ENCODE data around the gene PRPF19. TPM values are rescaled to one million over a fixed set of nuclear protein-coding genes. Genes with fewer than 3 reads are reported as not detected.

Gene PRPF19
- polyA plus RNA-seq, 2 of the 4 experiments (the other 2 are of a cell fraction): 41.1 to 177 TPM

DNA sequence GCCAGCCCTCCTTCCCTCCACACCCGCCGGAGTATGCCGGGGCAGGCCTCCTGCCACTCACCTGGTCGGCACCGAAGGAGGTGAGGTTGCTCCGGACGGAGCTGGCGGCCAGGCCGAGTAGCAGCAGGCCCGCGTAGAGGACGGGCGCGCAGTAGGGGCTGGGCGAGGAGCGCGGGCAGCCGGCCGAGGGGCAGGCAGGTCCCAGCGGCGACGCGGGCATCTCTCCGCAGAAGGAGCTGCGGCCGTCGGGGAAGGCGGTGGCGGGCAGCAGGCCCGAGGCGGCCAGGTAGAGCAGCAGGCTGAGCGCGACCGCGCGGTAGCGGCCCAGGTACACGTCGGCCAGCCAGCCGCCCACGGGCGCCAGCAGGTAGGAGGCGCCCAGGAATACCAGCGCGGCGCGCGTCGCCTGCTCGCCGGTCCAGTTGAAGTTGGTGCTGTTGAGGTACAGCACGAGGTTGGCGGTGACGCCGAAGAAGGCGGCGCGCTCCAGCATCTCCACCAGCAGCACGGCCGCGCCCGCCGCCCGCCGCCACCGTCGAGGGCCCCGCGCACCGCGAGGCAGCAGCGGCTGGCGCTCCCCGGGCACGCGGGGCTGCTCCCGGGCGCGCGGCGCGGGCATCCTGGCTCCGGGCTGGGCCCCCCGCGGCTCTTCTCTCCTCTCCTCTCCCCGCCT is 44.7 kb upstream of the PRPF19 start:
- CTCF ChIA-PET: interaction anchor here (0.8 to 1.4 kb wide), 2 partner anchors 15 to 233 kb away, joined by 3 to 4 read pairs; no protein-coding TSS in a partner anchor

DNA sequence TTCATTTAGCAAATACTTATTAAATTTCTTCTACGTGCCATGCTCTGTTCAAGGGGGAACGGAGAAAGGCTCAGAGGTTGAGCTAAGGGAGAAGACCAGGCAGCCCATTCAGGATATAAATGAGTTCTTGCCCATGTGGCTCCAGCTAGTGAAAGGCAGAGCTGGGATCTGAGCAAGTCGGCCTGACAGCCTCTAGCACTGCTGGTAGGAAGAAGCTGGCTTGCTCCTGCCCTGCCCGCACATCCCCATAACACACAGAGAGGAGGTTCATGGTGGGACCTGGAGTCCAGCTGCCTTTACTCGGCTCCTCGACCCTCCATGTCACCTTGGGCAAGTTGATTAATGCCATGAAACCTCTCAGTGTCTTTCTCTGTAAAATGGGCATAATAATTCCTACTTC is 43.6 kb upstream of the PRPF19 start:
- WGBS (ENCODE audit: missing lambda C conversion rate): 54% methylated on average over 6 of the region's 6 CpGs
- FAIRE-seq (no peak), ATAC-seq (peak in 1 of 2 experiments; percentile 34; a peak in 2 of 6 replicates), DNase-seq (ENCODE audit: low read depth in 1 of 2, low spot score in 1 of 2) (no peak)
- ChIA-PET CTCF (interaction anchor here (0.8 to 1.4 kb wide), 3 partner anchors 16 to 235 kb away, joined by 3 to 6 read pairs (median 4); no protein-coding TSS in a partner anchor), POLR2A (no interaction called here)
- Histone ChIP-seq H3K9me3 (no peaks in the 10 kb centered on the region), H3K27ac (no peak overlapping the region), H3K4me2 (no peak overlapping the region), H3K4me1 (no peaks in the 10 kb centered on the region), H3K4me3 (no peak overlapping the region)
- TF ChIP-seq EHF (CRISPR knock-in tag; IDR thresholded peaks at IDR 0.05): no peak
- TF ChIP-seq PHF8 (IDR thresholded peaks at IDR 0.05; ENCODE audit: borderline replicate concordance, low read depth): no peak
- TF ChIP-seq REST (IDR thresholded peaks at IDR 0.05): no peak
- no peak for TF ChIP-seq KDM5A (IDR thresholded peaks at IDR 0.05)
- no peak for TF ChIP-seq CHD2 (IDR thresholded peaks at IDR 0.05; ENCODE audit: low read length, partially characterized antibody)
- TF ChIP-seq CBX2 (IDR thresholded peaks at IDR 0.05; ENCODE audit: borderline replicate concordance, low read depth): no peak
- no peak for TF ChIP-seq ELK1 (IDR thresholded peaks at IDR 0.05; ENCODE audit: low read depth, low read length)
- TF ChIP-seq HOXB5 (CRISPR knock-in tag; IDR thresholded peaks at IDR 0.05): no peak
- TF ChIP-seq POLR2A (IDR thresholded peaks at IDR 0.05; ENCODE audit: low read length): no peak
- no peak for TF ChIP-seq HEYL (CRISPR knock-in tag; IDR thresholded peaks at IDR 0.05)
- TF ChIP-seq, protein P1, sequence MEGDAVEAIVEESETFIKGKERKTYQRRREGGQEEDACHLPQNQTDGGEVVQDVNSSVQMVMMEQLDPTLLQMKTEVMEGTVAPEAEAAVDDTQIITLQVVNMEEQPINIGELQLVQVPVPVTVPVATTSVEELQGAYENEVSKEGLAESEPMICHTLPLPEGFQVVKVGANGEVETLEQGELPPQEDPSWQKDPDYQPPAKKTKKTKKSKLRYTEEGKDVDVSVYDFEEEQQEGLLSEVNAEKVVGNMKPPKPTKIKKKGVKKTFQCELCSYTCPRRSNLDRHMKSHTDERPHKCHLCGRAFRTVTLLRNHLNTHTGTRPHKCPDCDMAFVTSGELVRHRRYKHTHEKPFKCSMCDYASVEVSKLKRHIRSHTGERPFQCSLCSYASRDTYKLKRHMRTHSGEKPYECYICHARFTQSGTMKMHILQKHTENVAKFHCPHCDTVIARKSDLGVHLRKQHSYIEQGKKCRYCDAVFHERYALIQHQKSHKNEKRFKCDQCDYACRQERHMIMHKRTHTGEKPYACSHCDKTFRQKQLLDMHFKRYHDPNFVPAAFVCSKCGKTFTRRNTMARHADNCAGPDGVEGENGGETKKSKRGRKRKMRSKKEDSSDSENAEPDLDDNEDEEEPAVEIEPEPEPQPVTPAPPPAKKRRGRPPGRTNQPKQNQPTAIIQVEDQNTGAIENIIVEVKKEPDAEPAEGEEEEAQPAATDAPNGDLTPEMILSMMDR (IDR thresholded peaks at IDR 0.05): no peak
- no peak for TF ChIP-seq EP300 (IDR thresholded peaks at IDR 0.05)
- no peak for TF ChIP-seq CEBPB (IDR thresholded peaks at IDR 0.05)
- no peak for TF ChIP-seq RFX5 (IDR thresholded peaks at IDR 0.05)
- TF ChIP-seq ZSCAN20 (CRISPR knock-in tag; IDR thresholded peaks at IDR 0.05): no peak
- TF ChIP-seq KDM1A (IDR thresholded peaks at IDR 0.05; ENCODE audit: low read depth): no peak

More for the DNA sequence above, 44.7 kb upstream of the PRPF19 start:
- FAIRE-seq: no peak
- no peaks in the 10 kb centered on the region for H3K4me1 ChIP-seq
- TF ChIP-seq HDAC2 (IDR thresholded peaks at IDR 0.05) (no peak), POLR2A (IDR thresholded peaks at IDR 0.05; ENCODE audit: low read length) (no peak), RARB (CRISPR knock-in tag; IDR thresholded peaks at IDR 0.05) (no peak), HMGXB4 (CRISPR knock-in tag; IDR thresholded peaks at IDR 0.05; ENCODE audit: borderline replicate concordance) (no peak), TP53 (CRISPR knock-in tag; IDR thresholded peaks at IDR 0.05) (no peak), PHF8 (IDR thresholded peaks at IDR 0.05; ENCODE audit: borderline replicate concordance, low read depth) (no peak), TFCP2L1 (CRISPR knock-in tag; IDR thresholded peaks at IDR 0.05) (no peak), RAD21 (conservative IDR thresholded peaks at IDR 0.05 in 1 of 2, IDR thresholded peaks at IDR 0.05 in 1 of 2) (no peak), NFE2L2 (conservative IDR thresholded peaks at IDR 0.05; ENCODE audit: low read length) (no peak), HOXA7 (CRISPR knock-in tag; IDR thresholded peaks at IDR 0.05) (no peak), NR3C1 (IDR thresholded peaks at IDR 0.05) (no peak), ZSCAN20 (CRISPR knock-in tag; IDR thresholded peaks at IDR 0.05) (no peak), RNF2 (IDR thresholded peaks at IDR 0.05; ENCODE audit: borderline replicate concordance, low read depth) (no peak), HOXB5 (CRISPR knock-in tag; IDR thresholded peaks at IDR 0.05) (no peak), ZNF302 (CRISPR knock-in tag; IDR thresholded peaks at IDR 0.05) (no peak)
- TF ChIP-seq, protein P1 (IDR thresholded peaks at IDR 0.05): no peak
- POLR2A ChIA-PET: no interaction called here
- no peak overlapping the region for H3K27ac ChIP-seq
- H3K9me3 ChIP-seq: no peaks in the 10 kb centered on the region
- no peak for DNase-seq (ENCODE audit: low read depth in 1 of 2, low spot score in 1 of 2)
- no peak overlapping the region for H3K4me2 ChIP-seq
- 92% methylated on average over 67 of the region's 86 CpGs for WGBS (ENCODE audit: missing lambda C conversion rate)
- ATAC-seq: no peak
- H3K4me3 ChIP-seq: no peak overlapping the region

Measured in A549 (cell line).